IMR-90 (cell line): ENCODE data around the gene VDR. TPM values are rescaled to one million over a fixed set of nuclear protein-coding genes. Genes with fewer than 3 reads are reported as not detected.

Experiments used
- ATAC-seq: fragments of 200-7000 bp; cut with Tn5 transposase; 2 replicates; pipeline ENCODE4 v1.9.1; 2020; ENCODE audit warnings: low read depth, mild to moderate bottlenecking, moderate library complexity
- BruUV-seq: library from RNA; stranded (reverse); fragments of 400-500 nt; replicated peaks from 2 replicates; lab custom pipeline; 2021; lab: Mats Ljungman, UMichigan
- CTCF ChIA-PET: fragments of 300-600 bp; formaldehyde crosslinking; extraction: SDS; loops from one replicate; lab custom pipeline; 2021; ENCODE audit warnings: antibody characterized with exemption; lab: Yijun Ruan, JAX
- POLR2A ChIA-PET: fragments of 300-600 bp; sonication (Branson Sonifier 250); formaldehyde crosslinking; loops from one replicate; lab custom pipeline; 2022; ENCODE audit warnings: antibody characterized with exemption; ENCODE audit not compliant: unreplicated experiment; lab: Charles Lee
- DNase-seq: peaks from one replicate; pipeline ENCODE4 v3.0.0; 2013
- H2AFZ ChIP-seq: replicated peaks from 2 replicates; pipeline ENCODE3; 2013; ENCODE audit warnings: low read length, mild to moderate bottlenecking; ENCODE audit not compliant: poor library complexity
- H2AK5ac ChIP-seq: 2 replicates; pipeline ENCODE4 v1.6.1; 2013; ENCODE audit warnings: low read depth, low read length, inconsistent platforms
- H2AK9ac ChIP-seq: replicated peaks from 2 replicates; pipeline ENCODE3; 2013; ENCODE audit warnings: mild to moderate bottlenecking, low read depth, low read length, moderate library complexity; ENCODE audit not compliant: poor library complexity
- H2BK120ac ChIP-seq: 2 replicates; pipeline ENCODE4 v1.6.1; 2013; ENCODE audit warnings: low read depth, low read length, inconsistent platforms
- H2BK15ac ChIP-seq: 3 replicates; pipeline ENCODE4 v1.6.1; 2013; ENCODE audit warnings: low read depth, low read length, inconsistent platforms
- H2BK20ac ChIP-seq: 2 replicates; pipeline ENCODE4 v1.6.1; 2013; ENCODE audit warnings: low read depth, mild to moderate bottlenecking, inconsistent platforms, low read length, moderate library complexity
- H2BK5ac ChIP-seq: 2 replicates; pipeline ENCODE4 v1.6.1; 2013; ENCODE audit warnings: mild to moderate bottlenecking, low read depth, low read length, inconsistent platforms; ENCODE audit not compliant: poor library complexity, severe bottlenecking
- H3K14ac ChIP-seq: replicated peaks from 2 replicates; pipeline ENCODE4 v1.6.1; 2013; ENCODE audit warnings: low read depth, low read length, inconsistent platforms
- H3K18ac ChIP-seq: 2 replicates; pipeline ENCODE4 v1.6.1; 2013; ENCODE audit warnings: low read depth, low read length, control low read depth
- H3K23ac ChIP-seq: 2 replicates; pipeline ENCODE4 v1.6.1; 2013; ENCODE audit warnings: low read depth, low read length, inconsistent platforms
- H3K27ac ChIP-seq: 2 replicates; pipeline ENCODE4 v1.5.1; 2013; ENCODE audit warnings: mild to moderate bottlenecking, control low read depth, low read length; ENCODE audit not compliant: insufficient read depth
- H3K27me3 ChIP-seq: 2 replicates; pipeline ENCODE4 v1.6.1; 2013; ENCODE audit warnings: low read length; ENCODE audit not compliant: control insufficient read depth, insufficient read depth
- H3K36me3 ChIP-seq: 2 replicates; pipeline ENCODE4 v1.6.1; 2013; ENCODE audit warnings: low read length, mixed read lengths; ENCODE audit not compliant: control insufficient read depth, insufficient read depth
- H3K4ac ChIP-seq: 2 replicates; pipeline ENCODE4 v1.6.1; 2013; ENCODE audit warnings: low read depth, low read length, inconsistent platforms
- H3K4me1 ChIP-seq: 2 replicates; pipeline ENCODE4 v1.6.1; 2013; ENCODE audit warnings: low read length, mixed read lengths; ENCODE audit not compliant: control insufficient read depth, insufficient read depth
- H3K4me2 ChIP-seq: 2 replicates; pipeline ENCODE4 v1.6.1; 2013; ENCODE audit warnings: low read depth, mild to moderate bottlenecking, control low read depth, low read length, moderate library complexity
- H3K4me3 ChIP-seq: 2 replicates; pipeline ENCODE4 v1.5.1; 2013; ENCODE audit warnings: low read depth, mild to moderate bottlenecking, control low read depth, low read length, moderate library complexity; ENCODE audit not compliant: insufficient read depth
- H3K56ac ChIP-seq: 2 replicates; pipeline ENCODE4 v1.6.1; 2013; ENCODE audit warnings: low read length, inconsistent platforms; ENCODE audit not compliant: insufficient read depth; ENCODE audit errors: extremely low read depth
- H3K79me1 ChIP-seq, 2 experiments: 2 replicates each; pipeline ENCODE4 v1.6.1; 2013; ENCODE audit warnings: low read length in 2 of 2, inconsistent platforms in 1 of 2, low read depth in 1 of 2
- H3K9ac ChIP-seq: 2 replicates; pipeline ENCODE4 v1.6.1; 2013; ENCODE audit warnings: low read depth, low read length, control low read depth
- H3K9me1 ChIP-seq: 2 replicates; pipeline ENCODE4 v1.6.1; 2013; ENCODE audit warnings: low read length, inconsistent platforms; ENCODE audit not compliant: insufficient read depth
- H3K9me3 ChIP-seq: 2 replicates; pipeline ENCODE4 v1.6.1; 2013; ENCODE audit warnings: low read length; ENCODE audit not compliant: control insufficient read depth, insufficient read depth
- H4K20me1 ChIP-seq: 2 replicates; pipeline ENCODE4 v1.6.1; 2013; ENCODE audit warnings: low read length, inconsistent platforms; ENCODE audit not compliant: insufficient read depth
- H4K5ac ChIP-seq: 2 replicates; pipeline ENCODE4 v1.6.1; 2013; ENCODE audit warnings: mild to moderate bottlenecking, low read depth, low read length, control low read depth
- H4K8ac ChIP-seq, 2 experiments: 2 replicates each; pipeline ENCODE4 v1.6.1; 2013; ENCODE audit warnings: low read depth in 2 of 2, low read length in 2 of 2, control low read depth in 1 of 2, inconsistent platforms in 1 of 2
- H4K91ac ChIP-seq: 2 replicates; pipeline ENCODE4 v1.6.1; 2013; ENCODE audit warnings: low read depth, low read length, inconsistent platforms; ENCODE audit not compliant: insufficient read depth
- BHLHE40 ChIP-seq: fragments of 150-350 bp; IDR thresholded peaks from 2 replicates; pipeline ENCODE4 v1.6.1; 2016; ENCODE audit warnings: mild to moderate bottlenecking, low read depth, low read length
- CEBPB ChIP-seq: IDR thresholded peaks from 2 replicates; pipeline ENCODE4 v1.6.1; 2012; ENCODE audit warnings: low read depth, low read length, improper control_type of control experiment
- CHD1 ChIP-seq: IDR thresholded peaks from 2 replicates; pipeline ENCODE4 v1.6.1; 2012; ENCODE audit warnings: low read depth, low read length, improper control_type of control experiment
- CTCF ChIP-seq: conservative IDR thresholded peaks from 2 replicates; pipeline ENCODE4 v1.5.1; 2012; ENCODE audit warnings: mild to moderate bottlenecking, low read depth, low read length, improper control_type of control experiment
- ELK1 ChIP-seq: fragments of 150-350 bp; IDR thresholded peaks from 2 replicates; pipeline ENCODE4 v1.6.1; 2016; ENCODE audit warnings: low read depth, mild to moderate bottlenecking, low read length, moderate library complexity, borderline replicate concordance
- FOS ChIP-seq: fragments of 150-350 bp; IDR thresholded peaks from 2 replicates; pipeline ENCODE4 v1.6.1; 2016; ENCODE audit warnings: low read depth, low read length
- MAFK ChIP-seq: IDR thresholded peaks from 2 replicates; pipeline ENCODE4 v1.6.1; 2012; ENCODE audit warnings: low read depth, low read length, improper control_type of control experiment
- MAZ ChIP-seq: IDR thresholded peaks from 2 replicates; pipeline ENCODE4 v1.6.1; 2012; ENCODE audit warnings: low read depth, mild to moderate bottlenecking, low read length, improper control_type of control experiment, moderate library complexity, borderline replicate concordance
- MXI1 ChIP-seq: IDR thresholded peaks from 2 replicates; pipeline ENCODE4 v1.6.1; 2012; ENCODE audit warnings: low read depth, mild to moderate bottlenecking, low read length, moderate library complexity, borderline replicate concordance
- NFE2L2 ChIP-seq: fragments of 150-350 bp; IDR thresholded peaks from 2 replicates; pipeline ENCODE4 v1.6.1; 2016; ENCODE audit warnings: low read depth, mild to moderate bottlenecking, low read length
- POLR2A ChIP-seq: IDR thresholded peaks from 2 replicates; pipeline ENCODE4 v1.6.1; 2012; ENCODE audit warnings: mild to moderate bottlenecking, low read depth, low read length
- RAD21 ChIP-seq: IDR thresholded peaks from 2 replicates; pipeline ENCODE4 v1.6.1; 2012; ENCODE audit warnings: low read length, improper control_type of control experiment
- RCOR1 ChIP-seq: IDR thresholded peaks from 2 replicates; pipeline ENCODE4 v1.6.1; 2012; ENCODE audit warnings: mild to moderate bottlenecking, low read length, improper control_type of control experiment; ENCODE audit not compliant: insufficient replicate concordance
- RFX5 ChIP-seq: IDR thresholded peaks from 2 replicates; pipeline ENCODE4 v1.8.0; 2012; ENCODE audit warnings: low read depth, mild to moderate bottlenecking, low read length, moderate library complexity
- SMC3 ChIP-seq: fragments of 150-350 bp; IDR thresholded peaks from 2 replicates; pipeline ENCODE4 v1.6.1; 2016; ENCODE audit warnings: low read depth, mild to moderate bottlenecking, antibody characterized with exemption, low read length, moderate library complexity
- USF2 ChIP-seq: fragments of 150-350 bp; IDR thresholded peaks from 2 replicates; pipeline ENCODE4 v1.6.1; 2017; ENCODE audit warnings: mild to moderate bottlenecking, antibody characterized with exemption, low read length, low read depth
- WGBS, 2 experiments: methylation state at CpG; one replicate each; pipeline versions ENCODE4 v1.1.5 to v1.1.7; 2013; ENCODE audit warnings: missing lambda C conversion rate in 2 of 2; ENCODE audit not compliant: insufficient read length in 1 of 2; ENCODE audit errors: extremely low coverage in 2 of 2; 5-methylcytosine and 5-hydroxymethylcytosine counted together
- dilution Hi-C: fragments of 300-500 bp; cut with HindIII; formaldehyde crosslinking; loops from one replicate; pipeline ENCODE4 v1.14.3; 2018; ENCODE audit warnings: low sequenced_read_pairs; ENCODE audit not compliant: unreplicated experiment
- in situ Hi-C: fragments of 300-500 bp; cut with MboI; formaldehyde crosslinking; loops from 3 replicates; pipeline ENCODE4 v1.14.3; 2019; ENCODE audit warnings: low sequenced_read_pairs, inconsistent platforms, mixed read lengths
- intact Hi-C: fragments of 100-400 bp; cut with micrococcal nuclease; formaldehyde crosslinking; loops from 2 replicates; pipeline ENCODE4 v1.10.0; 2022
- polyA plus RNA-seq, 3 experiments: library from polyadenylated mRNA; depleted of rRNA; stranded (reverse); fragments of >200 nt; gene quantifications; 2 replicates each; pipeline ENCODE4 v1.2.3, GENCODE V29; 2012; ENCODE audit warnings: low replicate concordance in 1 of 3
- total RNA-seq: library from RNA; depleted of rRNA; stranded (reverse); fragments of >200 nt; gene quantifications from 2 replicates; pipeline ENCODE4 v1.2.3, GENCODE V29; 2012

VDR gene
- total and polyA plus RNA-seq, 2 of the 4 experiments (the other 2 are of a cell fraction) = 5.4 to 8.5 TPM

GRCh38 chr12:47799357-47799955 lies 105.3 kb downstream of the VDR start:
- H2BK5ac ChIP-seq = no peak overlapping the region
- 96% methylated on average over 3 of the region's 7 CpGs; no CpG with 5 or more reads in 1 of the 2 experiments for WGBS, 2 experiments
- TF ChIP-seq RFX5 (no peak), CEBPB (no peak), ELK1 (no peak), USF2 (no peak), SMC3 (no peak), MAZ (no peak), CTCF (no peak), MAFK (no peak), BHLHE40 (no peak), CHD1 (no peak), FOS (no peak), RAD21 (no peak), POLR2A (no peak), NFE2L2 (no peak), RCOR1 (no peak), MXI1 (no peak)
- peak; percentile 35; the same call in 1 of the 2 replicates for ATAC-seq
- H2BK120ac ChIP-seq = no peak overlapping the region
- H3K4me1 ChIP-seq = peaks cover 24% of the 10 kb centered on the region; the same call in 1 of the 2 replicates
- in situ Hi-C loops (no loop called here), intact Hi-C loops (no loop called here), dilution Hi-C loops (no loop called here)
- H3K36me3 ChIP-seq = peaks cover 49% of the 10 kb centered on the region
- no peak overlapping the region for H3K9ac ChIP-seq
- H3K4me2 ChIP-seq = no peak overlapping the region
- H3K56ac ChIP-seq = no peak overlapping the region
- no peak overlapping the region for H2BK20ac ChIP-seq
- H4K91ac ChIP-seq = no peak overlapping the region
- H3K27ac ChIP-seq = peak overlapping the region; percentile 7; the same call in 1 of the 2 replicates
- DNase-seq = no peak
- H4K8ac ChIP-seq = no peak overlapping the region
- no TSS peak for BruUV-seq
- no peak overlapping the region for H3K23ac ChIP-seq
- no peak overlapping the region for H3K18ac ChIP-seq
- no peak overlapping the region for H4K5ac ChIP-seq
- H2AK9ac ChIP-seq = no peak overlapping the region
- CTCF ChIA-PET = no interaction called here
- peaks cover 69% of the 10 kb centered on the region for H4K20me1 ChIP-seq
- no peak overlapping the region for H3K14ac ChIP-seq
- H3K9me3 ChIP-seq = no peaks in the 10 kb centered on the region
- no peak overlapping the region for H2BK15ac ChIP-seq
- H2AK5ac ChIP-seq = no peak overlapping the region
- H2AFZ ChIP-seq = no peak overlapping the region
- H3K9me1 ChIP-seq = peaks cover 12% of the 10 kb centered on the region; the same call in 1 of the 2 replicates
- POLR2A ChIA-PET = interaction anchor here (0.5 kb wide), 1 partner anchor 270 kb away, joined by 3 read pairs; no protein-coding TSS in a partner anchor
- H3K27me3 ChIP-seq = no peaks in the 10 kb centered on the region
- no peak overlapping the region for H3K4me3 ChIP-seq
- H3K4ac ChIP-seq = no peak overlapping the region
- peaks cover 26 to 63% of the 10 kb centered on the region in 2 experiments for H3K79me1 ChIP-seq
